ENCODE measurements around the gene ROCK2. TPM values are rescaled to one million over a fixed set of nuclear protein-coding genes. Genes with fewer than 3 reads are reported as not detected.

ROCK2 gene
- total and polyA plus RNA-seq, 9 donors, result 13.2 to 71.9 (median 47.7) TPM

DNA sequence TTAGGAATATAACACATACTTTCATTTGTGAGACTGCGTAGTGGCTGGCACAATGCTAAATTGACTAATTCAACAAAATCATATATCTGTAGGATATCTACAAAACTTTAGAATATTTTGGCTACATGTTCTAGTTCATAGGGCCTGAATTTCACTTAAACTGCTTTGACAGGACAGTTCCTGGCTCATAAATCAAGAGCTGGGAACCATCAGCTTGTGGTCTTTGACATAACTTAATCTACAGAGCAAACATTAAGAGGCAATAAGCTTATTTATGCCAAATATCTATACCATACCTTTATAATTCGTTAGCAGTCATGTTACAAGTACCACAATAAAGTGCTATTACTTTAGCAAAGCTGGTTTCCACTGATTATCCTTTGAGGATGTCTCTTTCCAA, 83.5 kb downstream of the ROCK2 start:
- H3K27me3 ChIP-seq, result no peaks in the 10 kb centered on the region
- H3K4me3 ChIP-seq, result no peak overlapping the region
- intact Hi-C loops (cut with DNase I), result no loop called here
- no peak for DNase-seq
- no peak overlapping the region for H3K27ac ChIP-seq
- no peaks in the 10 kb centered on the region for H3K36me3 ChIP-seq
- no peaks in the 10 kb centered on the region for H3K9me3 ChIP-seq
- 47 to 50% (median 49%) methylated on average over 2 of the region's 2 CpGs for WGBS, 3 donors
- TF ChIP-seq POLR2A (IDR thresholded peaks at IDR 0.05) (no peak), EP300 (IDR thresholded peaks at IDR 0.05) (no peak)
- TF ChIP-seq, protein P1, sequence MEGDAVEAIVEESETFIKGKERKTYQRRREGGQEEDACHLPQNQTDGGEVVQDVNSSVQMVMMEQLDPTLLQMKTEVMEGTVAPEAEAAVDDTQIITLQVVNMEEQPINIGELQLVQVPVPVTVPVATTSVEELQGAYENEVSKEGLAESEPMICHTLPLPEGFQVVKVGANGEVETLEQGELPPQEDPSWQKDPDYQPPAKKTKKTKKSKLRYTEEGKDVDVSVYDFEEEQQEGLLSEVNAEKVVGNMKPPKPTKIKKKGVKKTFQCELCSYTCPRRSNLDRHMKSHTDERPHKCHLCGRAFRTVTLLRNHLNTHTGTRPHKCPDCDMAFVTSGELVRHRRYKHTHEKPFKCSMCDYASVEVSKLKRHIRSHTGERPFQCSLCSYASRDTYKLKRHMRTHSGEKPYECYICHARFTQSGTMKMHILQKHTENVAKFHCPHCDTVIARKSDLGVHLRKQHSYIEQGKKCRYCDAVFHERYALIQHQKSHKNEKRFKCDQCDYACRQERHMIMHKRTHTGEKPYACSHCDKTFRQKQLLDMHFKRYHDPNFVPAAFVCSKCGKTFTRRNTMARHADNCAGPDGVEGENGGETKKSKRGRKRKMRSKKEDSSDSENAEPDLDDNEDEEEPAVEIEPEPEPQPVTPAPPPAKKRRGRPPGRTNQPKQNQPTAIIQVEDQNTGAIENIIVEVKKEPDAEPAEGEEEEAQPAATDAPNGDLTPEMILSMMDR (IDR thresholded peaks at IDR 0.05), result no peak
- H3K4me1 ChIP-seq (ENCODE audit: insufficient read depth), result no peaks in the 10 kb centered on the region

DNA sequence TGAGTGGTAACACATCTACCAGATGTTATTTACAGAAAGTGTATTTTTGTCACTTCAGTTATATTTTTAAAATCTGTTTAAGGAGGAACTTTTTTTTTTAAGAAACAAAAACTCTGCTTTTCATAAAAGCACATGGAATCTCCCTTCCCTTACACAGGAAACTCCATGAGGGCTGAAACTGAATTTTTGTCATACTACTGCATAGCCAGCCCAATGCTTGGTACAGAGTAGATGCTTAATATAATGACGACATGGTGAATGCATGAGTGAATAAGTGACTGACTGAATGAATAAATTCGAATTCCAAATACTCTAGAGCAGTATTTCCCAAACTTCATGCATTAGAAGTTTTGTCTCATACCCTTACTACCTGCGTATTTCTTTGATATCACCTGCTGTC, 86.5 kb downstream of the ROCK2 start:
- Histone ChIP-seq H3K27ac (no peak overlapping the region), H3K4me1 (ENCODE audit: insufficient read depth) (no peaks in the 10 kb centered on the region), H3K36me3 (no peaks in the 10 kb centered on the region), H3K4me3 (no peak overlapping the region), H3K9me3 (no peaks in the 10 kb centered on the region), H3K27me3 (no peaks in the 10 kb centered on the region)
- intact Hi-C loops (cut with DNase I), result no loop called here
- WGBS, 3 donors, result 86 to 93% (median 91%) methylated on average over 3 of the region's 3 CpGs
- DNase-seq, result no peak
- no peak for TF ChIP-seq EP300 (IDR thresholded peaks at IDR 0.05)
- TF ChIP-seq, protein P1 (IDR thresholded peaks at IDR 0.05), result no peak
- TF ChIP-seq POLR2A (IDR thresholded peaks at IDR 0.05), result no peak

DNA sequence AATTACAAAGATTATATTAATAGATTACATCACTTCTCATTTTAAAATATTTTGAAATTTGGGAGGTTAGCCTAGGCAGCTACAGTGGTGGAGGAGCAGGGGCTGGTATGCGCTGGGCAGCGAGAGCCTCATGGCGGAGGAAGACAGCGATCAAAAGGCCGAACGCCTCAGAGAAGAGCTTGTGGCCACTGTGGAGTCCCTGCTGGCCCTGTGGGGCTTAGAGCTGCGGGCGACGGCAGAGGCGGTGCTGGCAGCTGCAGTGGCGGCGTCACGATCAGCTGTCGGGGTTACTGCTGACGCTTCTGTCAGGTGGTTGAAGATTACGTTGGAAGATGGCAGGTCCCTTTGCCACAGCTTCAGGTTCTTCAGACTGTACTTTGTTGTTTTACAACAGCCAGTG, 87.4 kb downstream of the ROCK2 start:
- Histone ChIP-seq H3K27ac (no peak overlapping the region), H3K27me3 (no peaks in the 10 kb centered on the region), H3K4me3 (no peak overlapping the region), H3K4me1 (ENCODE audit: insufficient read depth) (no peaks in the 10 kb centered on the region), H3K9me3 (no peaks in the 10 kb centered on the region), H3K36me3 (no peaks in the 10 kb centered on the region)
- intact Hi-C loops (cut with DNase I), result no loop called here
- no peak for TF ChIP-seq POLR2A (IDR thresholded peaks at IDR 0.05)
- TF ChIP-seq, protein P1 (IDR thresholded peaks at IDR 0.05), result no peak
- TF ChIP-seq EP300 (IDR thresholded peaks at IDR 0.05), result no peak
- WGBS, 3 donors, result 96 to 97% (median 97%) methylated on average over 16 of the region's 16 CpGs
- no peak for DNase-seq

DNA sequence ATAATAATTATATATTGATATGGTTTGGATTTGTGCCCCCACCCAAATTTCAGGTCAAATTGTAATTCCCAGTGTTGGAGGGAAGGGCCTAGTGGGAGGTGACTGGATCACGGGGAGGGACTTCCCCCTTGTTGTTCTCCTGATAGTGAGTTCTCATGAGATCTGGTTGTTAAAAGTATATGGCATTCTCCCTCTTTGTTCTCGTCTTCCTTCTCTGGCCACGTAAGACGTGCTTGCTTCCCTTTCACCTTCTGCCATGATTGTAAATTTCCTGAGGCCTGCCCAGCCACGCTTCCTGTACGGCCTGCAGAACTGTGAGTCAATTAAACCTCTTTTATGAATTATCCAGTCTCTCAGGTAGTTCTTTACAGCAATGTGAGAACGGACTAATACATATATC, 88.3 kb downstream of the ROCK2 start:
- intact Hi-C loops (cut with DNase I), result no loop called here
- 88 to 95% (median 89%) methylated on average over 7 of the region's 7 CpGs for WGBS, 3 donors
- no peak for DNase-seq

More for the DNA sequence above, 88.3 kb downstream of the ROCK2 start:
- Histone ChIP-seq H3K27me3 (no peaks in the 10 kb centered on the region), H3K36me3 (no peaks in the 10 kb centered on the region), H3K4me1 (ENCODE audit: insufficient read depth) (no peaks in the 10 kb centered on the region), H3K27ac (no peak overlapping the region), H3K9me3 (no peaks in the 10 kb centered on the region), H3K4me3 (no peak overlapping the region)
- TF ChIP-seq, protein P1 (IDR thresholded peaks at IDR 0.05), result no peak
- TF ChIP-seq POLR2A (IDR thresholded peaks at IDR 0.05) (no peak), EP300 (IDR thresholded peaks at IDR 0.05) (no peak)
